Neural progenitor cell (in vitro differentiated cells): ENCODE results near the gene ENTREP3. TPM values are rescaled to one million over a fixed set of nuclear protein-coding genes. Genes with fewer than 3 reads are reported as not detected.

Source experiments
- DNase-seq: peaks from one replicate; pipeline ENCODE4 v3.0.0-alpha.2; 2016; ENCODE audit warnings: low spot score
- H2AFZ ChIP-seq: fragments of 200-600 bp; sonication (generic); replicated peaks from 2 replicates; pipeline ENCODE4 v1.6.1; 2016; ENCODE audit warnings: antibody characterized with exemption
- H3F3A ChIP-seq: fragments of 200-600 bp; sonication (generic); 2 replicates; pipeline ENCODE4 v1.6.1; 2016; ENCODE audit warnings: antibody characterized with exemption, low read depth
- H3K27ac ChIP-seq: fragments of 200-600 bp; sonication (generic); 2 replicates; pipeline ENCODE4 v1.5.1; 2016; ENCODE audit warnings: mild to moderate bottlenecking
- H3K27me3 ChIP-seq: fragments of 200-600 bp; sonication (generic); 2 replicates; pipeline ENCODE4 v1.6.1; 2016; ENCODE audit warnings: mild to moderate bottlenecking, moderate library complexity
- H3K36me3 ChIP-seq: fragments of 200-600 bp; sonication (generic); 2 replicates; pipeline ENCODE4 v1.5.1; 2016
- H3K4me1 ChIP-seq: fragments of 200-600 bp; sonication (generic); 2 replicates; pipeline ENCODE4 v1.6.1; 2016; ENCODE audit warnings: mixed run types
- H3K4me2 ChIP-seq: fragments of 200-600 bp; sonication (generic); 2 replicates; pipeline ENCODE4 v1.6.1; 2016
- H3K4me3 ChIP-seq: fragments of 200-600 bp; sonication (generic); 2 replicates; pipeline ENCODE4 v1.5.1; 2016
- H3K79me2 ChIP-seq: fragments of 200-600 bp; sonication (generic); 2 replicates; pipeline ENCODE4 v1.6.1; 2016; ENCODE audit warnings: low read depth
- H3K9ac ChIP-seq: fragments of 200-600 bp; sonication (generic); 2 replicates; pipeline ENCODE4 v1.6.1; 2016
- H3K9me3 ChIP-seq: fragments of 200-600 bp; sonication (generic); 2 replicates; pipeline ENCODE4 v1.5.1; 2016; ENCODE audit warnings: low read depth
- H4K20me1 ChIP-seq: fragments of 200-600 bp; sonication (generic); 2 replicates; pipeline ENCODE4 v1.6.1; 2016; ENCODE audit warnings: low read depth
- H3K27ac Mint-ChIP-seq: 3 replicates; pipeline ENCODE4 v1.8.0; 2021; ENCODE audit warnings: mixed read lengths
- H3K27me3 Mint-ChIP-seq: 2 replicates; pipeline ENCODE4 v1.8.0; 2022; ENCODE audit warnings: low read depth, mild to moderate bottlenecking, inconsistent platforms, moderate library complexity, mixed read lengths; ENCODE audit not compliant: insufficient read depth
- H3K36me3 Mint-ChIP-seq: 3 replicates; pipeline ENCODE4 v1.8.0; 2021; ENCODE audit warnings: mixed read lengths
- H3K4me1 Mint-ChIP-seq: 3 replicates; pipeline ENCODE4 v1.8.0; 2021; ENCODE audit warnings: mixed read lengths
- H3K4me3 Mint-ChIP-seq: 3 replicates; pipeline ENCODE4 v1.8.0; 2021; ENCODE audit warnings: mild to moderate bottlenecking, moderate library complexity, mixed read lengths
- H3K9me3 Mint-ChIP-seq: 3 replicates; pipeline ENCODE4 v1.8.0; 2020; ENCODE audit warnings: mixed read lengths
- EZH2 ChIP-seq: fragments of 200-600 bp; sonication (generic); IDR thresholded peaks from 2 replicates; pipeline ENCODE4 v1.6.1; 2017; ENCODE audit warnings: antibody characterized with exemption, mild to moderate bottlenecking, moderate library complexity
- EZH2phosphoT487 ChIP-seq: fragments of 200-600 bp; sonication (generic); IDR thresholded peaks from 2 replicates; pipeline ENCODE4 v1.6.1; 2017; ENCODE audit warnings: antibody characterized with exemption
- total RNA-seq: library from RNA; depleted of rRNA; stranded (reverse); fragments of >200 nt; gene quantifications from 2 replicates; pipeline ENCODE4 v1.2.3, GENCODE V29; 2015; ENCODE audit warnings: low replicate concordance
- TF ChIP-seq, protein P1 (sequence below): fragments of 200-600 bp; sonication (generic); IDR thresholded peaks from 2 replicates; pipeline ENCODE4 v1.5.1; 2017; ENCODE audit warnings: antibody characterized with exemption, mild to moderate bottlenecking

The ENTREP3 gene
- total RNA-seq, 1 donor from 2014 or later, result 4.8 TPM

DNA sequence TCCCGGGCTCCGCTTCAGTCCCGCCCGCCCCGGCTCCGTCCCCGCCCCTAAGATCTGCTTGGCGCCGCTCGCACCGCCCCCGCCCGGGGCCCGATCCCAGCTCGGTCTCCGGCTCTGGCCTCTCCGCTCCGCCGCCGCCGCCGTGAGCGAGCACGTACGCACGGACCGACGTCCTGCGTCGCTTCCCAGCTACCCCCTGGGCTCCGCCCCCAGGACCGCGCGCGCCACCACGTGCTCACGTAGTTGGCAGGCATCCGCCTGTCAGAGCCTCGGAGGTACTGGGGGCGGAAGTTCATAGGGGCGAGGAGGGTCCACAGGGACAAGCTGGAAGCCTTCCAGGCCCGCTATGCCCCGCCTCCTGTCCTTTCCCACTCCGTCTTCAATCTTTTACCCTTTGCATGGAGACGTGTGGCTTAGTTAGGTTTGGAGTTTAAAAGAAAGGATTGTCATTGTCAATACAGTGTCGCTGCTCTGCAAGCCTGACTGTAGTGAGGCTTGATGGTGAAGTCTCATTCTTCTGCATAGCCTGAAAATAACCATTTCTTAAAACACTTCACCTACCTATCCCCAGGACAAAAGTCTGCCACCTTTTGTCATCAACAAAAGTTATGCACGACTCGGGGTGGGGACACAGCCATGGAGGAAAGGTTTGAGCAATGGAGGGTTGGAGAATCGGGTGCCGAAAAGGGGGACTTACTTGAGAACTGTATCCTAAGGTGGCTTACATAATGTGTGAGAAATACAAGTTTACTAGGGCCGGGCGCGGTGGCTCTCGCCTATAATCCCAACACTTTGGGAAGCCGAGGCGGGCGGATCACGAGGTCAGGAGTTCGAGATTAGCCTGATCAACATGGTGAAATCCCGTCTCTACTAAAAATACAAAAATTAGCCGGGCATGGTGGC lies 18.3 kb upstream of the ENTREP3 start, which contains the start of gene CLK2:
Gene CLK2, minus strand, starts transcription at position 162 of the 903 bp plus-strand sequence. CDS start 2,527 bp downstream, outside the sequence.
- H3K4me3 ChIP-seq, result peak within 1 kb of the TSS; percentile 80
- Mint-ChIP-seq H3K36me3 (peaks cover 23% of the 10 kb centered on the region), H3K4me3 (peak within 1 kb of the TSS; percentile 95), H3K4me1 (peaks cover 36% of the 10 kb centered on the region), H3K27ac (peak within 1 kb of the TSS; percentile 90), H3K9me3 (no peaks in the 10 kb centered on the region), H3K27me3 (peaks cover 3% of the 10 kb centered on the region)
- H3K9ac ChIP-seq, result peak within 1 kb of the TSS; percentile 65
- H3F3A ChIP-seq, result peaks cover 62% of the 10 kb centered on the region
- H3K4me2 ChIP-seq, result peak within 1 kb of the TSS; percentile 88
- H3K27ac ChIP-seq, result peak within 1 kb of the TSS; percentile 81
- H3K27me3 ChIP-seq, result peaks cover 6% of the 10 kb centered on the region
- TF ChIP-seq, protein P1, sequence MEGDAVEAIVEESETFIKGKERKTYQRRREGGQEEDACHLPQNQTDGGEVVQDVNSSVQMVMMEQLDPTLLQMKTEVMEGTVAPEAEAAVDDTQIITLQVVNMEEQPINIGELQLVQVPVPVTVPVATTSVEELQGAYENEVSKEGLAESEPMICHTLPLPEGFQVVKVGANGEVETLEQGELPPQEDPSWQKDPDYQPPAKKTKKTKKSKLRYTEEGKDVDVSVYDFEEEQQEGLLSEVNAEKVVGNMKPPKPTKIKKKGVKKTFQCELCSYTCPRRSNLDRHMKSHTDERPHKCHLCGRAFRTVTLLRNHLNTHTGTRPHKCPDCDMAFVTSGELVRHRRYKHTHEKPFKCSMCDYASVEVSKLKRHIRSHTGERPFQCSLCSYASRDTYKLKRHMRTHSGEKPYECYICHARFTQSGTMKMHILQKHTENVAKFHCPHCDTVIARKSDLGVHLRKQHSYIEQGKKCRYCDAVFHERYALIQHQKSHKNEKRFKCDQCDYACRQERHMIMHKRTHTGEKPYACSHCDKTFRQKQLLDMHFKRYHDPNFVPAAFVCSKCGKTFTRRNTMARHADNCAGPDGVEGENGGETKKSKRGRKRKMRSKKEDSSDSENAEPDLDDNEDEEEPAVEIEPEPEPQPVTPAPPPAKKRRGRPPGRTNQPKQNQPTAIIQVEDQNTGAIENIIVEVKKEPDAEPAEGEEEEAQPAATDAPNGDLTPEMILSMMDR, result peak; percentile 4
- TF ChIP-seq EZH2, result no peak
- peaks cover 6% of the 10 kb centered on the region for H3K36me3 ChIP-seq
- peak within 1 kb of the TSS; percentile 71 for H2AFZ ChIP-seq
- no peaks in the 10 kb centered on the region for H3K9me3 ChIP-seq
- H4K20me1 ChIP-seq, result peaks cover 38% of the 10 kb centered on the region
- peak; percentile 99 for DNase-seq
- H3K4me1 ChIP-seq, result peaks cover 27% of the 10 kb centered on the region
- H3K79me2 ChIP-seq, result peaks cover 40% of the 10 kb centered on the region

DNA sequence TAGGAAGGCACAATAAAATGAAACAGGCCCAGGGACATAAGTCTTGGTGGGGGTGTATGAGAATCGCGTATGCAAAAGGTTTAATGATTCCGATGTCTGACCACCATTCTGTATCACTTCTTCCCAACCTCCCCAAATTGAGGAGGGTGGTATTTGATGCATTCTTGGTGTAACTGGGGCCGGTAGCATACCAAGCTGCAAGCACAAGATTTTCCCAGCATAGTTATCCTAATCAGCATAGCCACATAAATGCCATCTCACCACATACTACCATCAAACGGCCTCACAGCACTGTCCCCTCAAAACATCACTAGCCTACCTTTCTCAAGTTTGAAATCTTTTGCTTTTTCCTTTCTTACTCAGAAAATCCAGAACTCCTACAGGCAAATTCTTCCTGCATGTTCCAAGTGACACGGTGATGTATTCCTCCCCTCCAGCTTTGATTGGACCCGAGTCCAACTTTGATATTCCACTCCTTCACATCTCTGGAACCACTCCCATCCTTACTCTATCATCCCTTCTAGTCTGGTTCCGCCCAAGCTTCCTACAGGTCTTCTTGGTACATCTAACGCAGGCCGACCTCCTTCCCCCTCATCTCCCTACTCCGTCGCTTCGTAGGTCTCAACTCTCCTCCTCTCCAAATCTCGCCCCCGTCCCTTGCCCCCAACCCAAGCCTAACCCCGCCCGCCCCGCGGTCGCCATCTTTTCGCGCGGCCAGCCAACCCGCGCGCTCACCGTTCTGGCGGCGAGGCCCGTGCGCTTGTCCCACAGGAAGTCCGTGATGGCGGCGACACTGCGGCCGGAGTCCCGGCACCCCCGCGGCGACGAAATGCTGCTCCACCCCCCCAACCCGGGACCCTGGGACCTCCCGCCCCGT lies 17.4 kb upstream of the ENTREP3 start:
- H3K9ac ChIP-seq, result peak overlapping the region; percentile 65

DNA sequence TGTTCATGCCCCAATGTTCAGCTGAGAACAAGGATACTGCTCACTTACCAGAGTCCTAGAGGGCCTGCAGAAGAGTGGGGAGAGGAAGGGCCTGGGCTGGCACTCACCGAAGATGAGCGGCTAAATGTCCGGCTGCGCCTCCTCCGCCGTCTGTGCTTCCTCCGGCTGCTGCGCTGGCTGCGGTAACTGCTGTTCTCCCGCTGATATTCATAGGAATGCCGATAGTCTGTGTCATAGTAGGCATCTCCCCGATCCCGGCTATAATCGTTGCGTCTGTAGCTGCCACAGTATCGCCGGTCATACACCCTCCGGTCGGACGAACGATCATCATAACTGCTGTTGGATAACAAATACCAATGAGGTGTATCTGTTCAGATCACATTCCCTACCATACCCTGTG lies 14.1 kb upstream of the ENTREP3 start:
- peaks cover 52% of the 10 kb centered on the region for H3K36me3 Mint-ChIP-seq
- peaks cover 3% of the 10 kb centered on the region for H3K27me3 Mint-ChIP-seq
- no peak overlapping the region for H2AFZ ChIP-seq
- no peak for DNase-seq
- no peak overlapping the region for H3K27ac Mint-ChIP-seq
- H3K9me3 Mint-ChIP-seq, result no peaks in the 10 kb centered on the region
- H3K4me3 Mint-ChIP-seq, result no peak overlapping the region
- H3K9ac ChIP-seq, result no peak overlapping the region
- H3K79me2 ChIP-seq, result peaks cover 40% of the 10 kb centered on the region
- no peaks in the 10 kb centered on the region for H3K9me3 ChIP-seq
- H4K20me1 ChIP-seq, result peaks cover 38% of the 10 kb centered on the region
- no peaks in the 10 kb centered on the region for H3K27me3 ChIP-seq
- TF ChIP-seq EZH2 (no peak), EZH2phosphoT487 (no peak)
- H3K4me1 Mint-ChIP-seq, result peaks cover 22% of the 10 kb centered on the region
- H3K4me3 ChIP-seq, result no peak overlapping the region
- no peak overlapping the region for H3K4me2 ChIP-seq
- H3K4me1 ChIP-seq, result peaks cover 14% of the 10 kb centered on the region
- no peak overlapping the region for H3K27ac ChIP-seq
- peaks cover 81% of the 10 kb centered on the region for H3F3A ChIP-seq
- peaks cover 18% of the 10 kb centered on the region for H3K36me3 ChIP-seq

More for the DNA sequence above, 17.4 kb upstream of the ENTREP3 start:
- peaks cover 3% of the 10 kb centered on the region for H3K27me3 Mint-ChIP-seq
- H3K36me3 Mint-ChIP-seq, result peaks cover 29% of the 10 kb centered on the region
- peak overlapping the region; percentile 80 for H3K4me3 ChIP-seq
- H3K36me3 ChIP-seq, result peaks cover 8% of the 10 kb centered on the region
- H3K27ac Mint-ChIP-seq, result peak overlapping the region; percentile 84
- H4K20me1 ChIP-seq, result peaks cover 36% of the 10 kb centered on the region
- H2AFZ ChIP-seq, result no peak overlapping the region
- H3K9me3 Mint-ChIP-seq, result no peaks in the 10 kb centered on the region
- H3K4me1 ChIP-seq, result peaks cover 19% of the 10 kb centered on the region
- H3K4me2 ChIP-seq, result peak overlapping the region; percentile 88
- H3K27me3 ChIP-seq, result peaks cover 3% of the 10 kb centered on the region
- peak overlapping the region; percentile 95 for H3K4me3 Mint-ChIP-seq
- H3K79me2 ChIP-seq, result peaks cover 40% of the 10 kb centered on the region
- peak overlapping the region; percentile 81 for H3K27ac ChIP-seq
- no peak for DNase-seq
- no peak for TF ChIP-seq EZH2phosphoT487
- TF ChIP-seq EZH2, result no peak
- TF ChIP-seq, protein P1, result no peak
- H3K9me3 ChIP-seq, result no peaks in the 10 kb centered on the region
- peaks cover 33% of the 10 kb centered on the region for H3K4me1 Mint-ChIP-seq
- H3F3A ChIP-seq, result peaks cover 60% of the 10 kb centered on the region
